Kidney (tissue), 14 donors: ENCODE measurements around the gene C10orf95. TPM values are rescaled to one million over a fixed set of nuclear protein-coding genes. Genes with fewer than 3 reads are reported as not detected.

Experiments used
- DNase-seq, 5 donors: peaks; one replicate each; pipeline ENCODE4 v3.0.0-alpha.2; 2013 to 2020
- FAIRE-seq: peaks from 2 replicates; lab custom pipeline; 2012; peaks lifted over from hg19 to GRCh38; lab: Jason Lieb, UNC
- H3K27ac ChIP-seq, 2 donors: one replicate each; pipeline ENCODE4 v1.7.0; 2013; ENCODE audit warnings: low read depth in 2 of 2, low read length in 2 of 2, inconsistent platforms in 1 of 2
- H3K27me3 ChIP-seq: one replicate; pipeline ENCODE4 v1.7.1; 2013; ENCODE audit warnings: low read length, inconsistent platforms; ENCODE audit not compliant: control insufficient read depth, insufficient read depth
- H3K36me3 ChIP-seq, 3 donors: one replicate each; pipeline versions ENCODE4 v1.7.0 to v1.7.1; 2013; ENCODE audit warnings: low read length in 3 of 3, control low read depth in 1 of 3, inconsistent platforms in 1 of 3; ENCODE audit not compliant: insufficient read depth in 3 of 3, control insufficient read depth in 2 of 3
- H3K4me1 ChIP-seq, 3 donors: one replicate each; pipeline versions ENCODE4 v1.7.0 to v1.7.1; 2013; ENCODE audit warnings: low read length in 3 of 3, inconsistent platforms in 1 of 3, low read depth in 1 of 3; ENCODE audit not compliant: control insufficient read depth in 2 of 3, insufficient read depth in 2 of 3
- H3K4me3 ChIP-seq, 3 donors: one replicate each; pipeline versions ENCODE4 v1.7.0 to v1.8.1; 2013; ENCODE audit warnings: low read length in 3 of 3, control low read depth in 1 of 3, inconsistent platforms in 1 of 3
- H3K9ac ChIP-seq, 3 donors: one replicate each; pipeline versions ENCODE4 v1.7.0 to v1.7.1; 2013; ENCODE audit warnings: low read length in 3 of 3, control low read depth in 1 of 3, inconsistent platforms in 1 of 3
- H3K9me3 ChIP-seq, 3 donors: one replicate each; pipeline versions ENCODE4 v1.7.0 to v1.7.1; 2013; ENCODE audit warnings: low read length in 3 of 3, control low read depth in 1 of 3, inconsistent platforms in 1 of 3; ENCODE audit not compliant: control insufficient read depth in 2 of 3, insufficient read depth in 1 of 3
- intact Hi-C: fragments of 100-400 bp; cut with DNase I; formaldehyde crosslinking; loops from one replicate; pipeline ENCODE4 v1.11.1; 2022
- polyA plus RNA-seq: library from polyadenylated mRNA; stranded (reverse); fragments of 350-450 nt; fragmentation: Illumina TruSeq; extraction: RNeasy Lipid Tissue Mini Kit (QIAGEN cat#74804); gene quantifications from one replicate; pipeline ENCODE4 v1.2.3, GENCODE V29; 2014; ENCODE audit warnings: low read depth, low replicate concordance; ENCODE audit not compliant: insufficient read depth
- total RNA-seq: library from RNA; stranded (reverse); fragmentation: NEBNext Ultra II Directional; extraction: Animal tissue kit (Norgen Biotek cat#: 25700); gene quantifications from one replicate; pipeline ENCODE4 v1.2.1, GENCODE V29; 2021
- TF ChIP-seq, protein P1 (sequence below): IDR thresholded peaks from 3 replicates; pipeline ENCODE4 v1.5.1; 2012; ENCODE audit warnings: mild to moderate bottlenecking, moderate library complexity, borderline replicate concordance; ENCODE audit not compliant: insufficient read depth; ENCODE audit errors: extremely low read depth
- donor health status: control.
- donor health status: control.
- donor health status: control.
- donor health status: control.
- donor health status: control.
- donor health status: DM: yes; HTN: yes; CAD: no.
- donor health status: Normal renal cell carcinoma (clear cell type).

C10orf95 gene
- total and polyA plus RNA-seq, 2 donors from 2014 or later: 0.62 to 2.7 TPM

DNA sequence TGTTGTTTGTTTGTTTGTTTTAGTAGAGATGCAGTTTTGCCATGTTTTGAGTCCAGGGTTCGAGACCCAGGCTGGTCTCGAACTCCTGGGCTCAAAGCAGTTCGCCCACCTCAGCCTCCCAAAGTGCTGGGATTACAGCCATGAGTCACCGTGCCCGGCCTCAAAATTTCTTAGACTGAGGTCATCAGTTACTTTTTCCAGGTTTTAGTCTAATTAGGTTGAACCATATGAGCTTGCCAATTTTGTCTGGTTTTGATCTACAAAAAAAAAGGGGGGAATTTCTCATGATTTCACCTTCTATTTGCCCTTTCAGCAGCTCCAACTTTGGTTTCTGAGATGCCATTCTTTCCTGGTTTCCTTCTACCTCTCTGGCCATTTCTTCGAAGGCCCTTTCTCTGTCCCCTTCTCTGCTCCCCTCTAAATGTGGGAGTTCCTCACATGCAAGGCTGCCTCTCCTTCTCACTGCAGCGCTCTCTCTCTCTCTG, 24.5 kb downstream of the C10orf95 start:
- H3K9ac ChIP-seq: no peak overlapping the region
- intact Hi-C loops: no loop called here
- H3K27me3 ChIP-seq: no peaks in the 10 kb centered on the region
- H3K4me3 ChIP-seq: no peak overlapping the region
- no peak for DNase-seq
- peaks cover 0 to 22% (median 8%) of the 10 kb centered on the region in 3 donors for H3K4me1 ChIP-seq
- FAIRE-seq: no peak
- H3K27ac ChIP-seq: no peak overlapping the region
- H3K36me3 ChIP-seq: peaks cover 0 to 11% (median 3%) of the 10 kb centered on the region in 3 donors
- no peaks in the 10 kb centered on the region for H3K9me3 ChIP-seq
- TF ChIP-seq, protein P1, sequence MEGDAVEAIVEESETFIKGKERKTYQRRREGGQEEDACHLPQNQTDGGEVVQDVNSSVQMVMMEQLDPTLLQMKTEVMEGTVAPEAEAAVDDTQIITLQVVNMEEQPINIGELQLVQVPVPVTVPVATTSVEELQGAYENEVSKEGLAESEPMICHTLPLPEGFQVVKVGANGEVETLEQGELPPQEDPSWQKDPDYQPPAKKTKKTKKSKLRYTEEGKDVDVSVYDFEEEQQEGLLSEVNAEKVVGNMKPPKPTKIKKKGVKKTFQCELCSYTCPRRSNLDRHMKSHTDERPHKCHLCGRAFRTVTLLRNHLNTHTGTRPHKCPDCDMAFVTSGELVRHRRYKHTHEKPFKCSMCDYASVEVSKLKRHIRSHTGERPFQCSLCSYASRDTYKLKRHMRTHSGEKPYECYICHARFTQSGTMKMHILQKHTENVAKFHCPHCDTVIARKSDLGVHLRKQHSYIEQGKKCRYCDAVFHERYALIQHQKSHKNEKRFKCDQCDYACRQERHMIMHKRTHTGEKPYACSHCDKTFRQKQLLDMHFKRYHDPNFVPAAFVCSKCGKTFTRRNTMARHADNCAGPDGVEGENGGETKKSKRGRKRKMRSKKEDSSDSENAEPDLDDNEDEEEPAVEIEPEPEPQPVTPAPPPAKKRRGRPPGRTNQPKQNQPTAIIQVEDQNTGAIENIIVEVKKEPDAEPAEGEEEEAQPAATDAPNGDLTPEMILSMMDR: no peak

DNA sequence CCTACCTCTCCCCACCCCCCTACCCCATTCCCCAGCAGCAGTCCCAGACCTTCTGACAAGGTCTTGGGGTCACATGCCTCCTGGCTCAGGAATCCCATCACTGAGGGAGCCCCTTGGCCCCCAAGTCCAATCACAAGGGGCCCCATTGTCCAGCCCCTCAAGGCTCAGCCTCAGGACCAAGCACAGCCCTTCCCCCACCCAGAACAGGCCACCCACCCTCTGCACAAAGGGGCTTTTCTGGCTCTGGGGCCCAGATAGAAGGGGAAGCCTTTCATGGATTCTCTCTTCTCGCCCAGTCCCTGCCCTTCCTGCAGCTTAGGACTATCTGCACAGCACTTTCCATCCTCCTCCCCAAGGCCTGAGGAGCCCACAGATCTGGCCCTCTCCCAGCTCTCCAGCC, 25.9 kb downstream of the C10orf95 start:
- H3K9me3 ChIP-seq: no peaks in the 10 kb centered on the region
- no peak overlapping the region for H3K4me3 ChIP-seq
- DNase-seq: no peak
- H3K4me1 ChIP-seq: peaks cover 0 to 16% (median 5%) of the 10 kb centered on the region in 3 donors
- intact Hi-C loops: no loop called here
- H3K36me3 ChIP-seq: peaks cover 0 to 11% (median 3%) of the 10 kb centered on the region in 3 donors
- FAIRE-seq: no peak
- no peak overlapping the region for H3K27ac ChIP-seq
- no peaks in the 10 kb centered on the region for H3K27me3 ChIP-seq
- TF ChIP-seq, protein P1: no peak
- no peak overlapping the region for H3K9ac ChIP-seq

DNA sequence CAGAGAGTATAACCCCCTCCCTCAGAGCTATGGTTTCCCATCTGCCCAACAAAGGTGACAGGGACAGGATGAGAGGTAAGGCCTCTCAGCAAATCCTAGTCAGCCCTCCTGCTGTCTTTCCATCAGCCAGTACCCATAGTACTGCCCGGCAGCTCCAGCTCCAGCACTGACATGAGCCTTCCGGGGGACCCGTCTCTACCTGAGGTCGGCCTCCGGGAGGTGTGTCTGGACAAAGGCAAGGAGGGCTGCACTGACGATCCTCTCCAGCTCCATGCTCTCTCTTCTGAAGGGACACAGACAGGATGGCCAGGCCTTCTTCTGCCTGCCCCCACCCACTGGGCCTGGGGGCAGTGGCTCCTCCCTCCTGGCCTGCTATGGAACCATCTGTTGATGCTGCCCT, 26.4 kb downstream of the C10orf95 start:
- H3K36me3 ChIP-seq: peaks cover 0 to 11% (median 3%) of the 10 kb centered on the region in 3 donors
- TF ChIP-seq, protein P1: no peak
- H3K9me3 ChIP-seq: no peaks in the 10 kb centered on the region
- H3K27ac ChIP-seq: no peak overlapping the region
- DNase-seq (peak in 1 of 5 donors; percentile 59), FAIRE-seq (no peak)
- intact Hi-C loops: no loop called here
- H3K27me3 ChIP-seq: no peaks in the 10 kb centered on the region
- H3K9ac ChIP-seq: no peak overlapping the region
- H3K4me1 ChIP-seq: peaks cover 0 to 20% (median 8%) of the 10 kb centered on the region in 3 donors
- no peak overlapping the region for H3K4me3 ChIP-seq

DNA sequence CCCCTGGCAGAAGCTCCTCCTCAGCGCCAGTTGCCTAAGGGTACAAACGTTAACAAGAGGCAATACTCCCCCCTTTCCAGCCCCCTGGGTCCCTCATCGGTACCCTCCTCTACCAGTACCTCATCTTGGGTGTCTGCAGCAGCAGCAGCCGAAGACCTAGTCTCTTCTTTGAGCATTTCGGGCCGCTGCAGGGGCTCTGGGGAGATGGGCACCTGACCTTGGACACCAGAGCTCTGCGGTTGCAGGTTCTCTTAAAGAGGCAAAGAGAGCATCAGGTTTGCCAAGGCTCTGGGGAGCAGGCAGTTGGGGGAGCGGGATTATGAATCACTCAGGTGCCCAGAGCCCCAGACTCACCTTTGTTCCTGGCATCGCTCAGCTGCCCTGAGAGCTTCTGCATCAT, 27.2 kb downstream of the C10orf95 start:
- TF ChIP-seq, protein P1: no peak
- Histone ChIP-seq H3K4me3 (no peak overlapping the region), H3K36me3 (peaks cover 0 to 11% (median 3%) of the 10 kb centered on the region in 3 donors), H3K4me1 (peaks cover 0 to 26% (median 11%) of the 10 kb centered on the region in 3 donors), H3K27me3 (no peaks in the 10 kb centered on the region), H3K9ac (no peak overlapping the region), H3K27ac (no peak overlapping the region), H3K9me3 (no peaks in the 10 kb centered on the region)
- FAIRE-seq: no peak
- intact Hi-C loops: no loop called here
- DNase-seq: peak in 1 of 5 donors; percentile 54
